K562 (cell line): ENCODE data around the gene RPL27. TPM values are rescaled to one million over a fixed set of nuclear protein-coding genes. Genes with fewer than 3 reads are reported as not detected.

ENCODE experiments used
- BHLHE40 ChIP-seq: IDR thresholded peaks from 2 replicates; pipeline ENCODE4 v1.6.1; 2011; ENCODE audit warnings: low read length, improper control_type of control experiment
- DEAF1 ChIP-seq: fragments of 450-650 bp; formaldehyde crosslinking; IDR thresholded peaks from 2 replicates; pipeline ENCODE4 v1.4.0; 2020; ENCODE audit warnings: mild to moderate bottlenecking, moderate library complexity
- E2F5 ChIP-seq: sonication (generic); formaldehyde crosslinking; IDR thresholded peaks from 2 replicates; pipeline ENCODE4 v1.8.0; 2022; ENCODE audit warnings: mild to moderate bottlenecking, missing genetic modification reagents
- HEY1 ChIP-seq: fragments of 250-450 bp; sonication (Bioruptor Pico); IDR thresholded peaks from 2 replicates; pipeline ENCODE4 v1.5.0; 2020; ENCODE audit warnings: mild to moderate bottlenecking, moderate library complexity, borderline replicate concordance
- PHF21A ChIP-seq: fragments of 450-650 bp; IDR thresholded peaks from 2 replicates; pipeline ENCODE4 v1.6.1; 2017; ENCODE audit warnings: low read depth, borderline replicate concordance
- POLR2A ChIP-seq: fragments of 450-650 bp; conservative IDR thresholded peaks from 2 replicates; pipeline ENCODE4 v1.6.1; 2016
- REST ChIP-seq, 2 experiments: fragments of 450-650 bp; formaldehyde crosslinking in 1 of 2; IDR thresholded peaks; 2 replicates each; pipeline versions ENCODE4 v1.4.0 to v1.6.1; 2014 to 2020; ENCODE audit warnings: mild to moderate bottlenecking in 2 of 2, borderline replicate concordance in 1 of 2, low read depth in 1 of 2
- TOE1 ChIP-seq, 2 experiments: fragments of 450-650 bp in 1 of 2; sonication (generic) in 1 of 2; formaldehyde crosslinking in 1 of 2; IDR thresholded peaks; 2 replicates each; pipeline versions ENCODE4 v1.7.1 to v1.8.0; 2016 to 2022; ENCODE audit warnings: borderline replicate concordance in 2 of 2, mild to moderate bottlenecking in 2 of 2, antibody characterized with exemption in 1 of 2, inconsistent platforms in 1 of 2, low read depth in 1 of 2, missing genetic modification reagents in 1 of 2, moderate library complexity in 1 of 2
- U2AF1 ChIP-seq: fragments of 200-400 bp; formaldehyde crosslinking; optimal IDR thresholded peaks from 2 replicates; pipeline ENCODE3; 2017; ENCODE audit warnings: mild to moderate bottlenecking, low read depth, low read length, moderate library complexity
- ZNF592 ChIP-seq: fragments of 450-650 bp; IDR thresholded peaks from 2 replicates; pipeline ENCODE4 v1.6.1; 2017; ENCODE audit warnings: antibody characterized with exemption, mild to moderate bottlenecking
- polyA plus RNA-seq, 8 experiments: library from polyadenylated mRNA; depleted of rRNA in 4 of 8; stranded (reverse) in 5 of 8; unstranded in 3 of 8; fragments of >200 nt; fragmentation: Nextera tagmentation in 2 of 8; fragmentation: Illumina TruSeq in 1 of 8; extraction: Ambion mirVana in 2 of 8; extraction: Trizol in 1 of 8; gene quantifications; 2 replicates each; pipeline versions ENCODE4 v1.2.1 to v1.2.3, GENCODE V29; 2011 to 2014; ENCODE audit warnings: inconsistent platforms in 1 of 8, missing spikeins in 1 of 8
- total RNA-seq, 7 experiments: library from RNA; depleted of rRNA in 6 of 7; stranded (reverse); fragments of >200 nt in 6 of 7; fragmentation: Illumina TruSeq in 2 of 7; extraction: Trizol in 2 of 7; gene quantifications; 2 replicates each; pipeline versions ENCODE4 v1.2.1 to v1.2.3, GENCODE V29; 2011 to 2021; ENCODE audit warnings: low replicate concordance in 1 of 7

RPL27 gene
- total and polyA plus RNA-seq, 9 of the 15 experiments (the other 6 are each of a cell fraction or from before 2014, with no cell fraction given) = 1,539 to 6,155 (median 3,710) TPM

- TF ChIP-seq REST (IDR thresholded peaks at IDR 0.05; ENCODE audit: borderline replicate concordance) = no peak
- no peak for TF ChIP-seq REST (CRISPR knock-in tag; IDR thresholded peaks at IDR 0.05; ENCODE audit: low read depth)
- TF ChIP-seq BHLHE40 = peak; percentile 49
- TF ChIP-seq POLR2A = peak; percentile 59
- no peak for TF ChIP-seq HEY1 (CRISPR knock-in tag)
- TF ChIP-seq ZNF592 = peak; percentile 91
- TF ChIP-seq PHF21A = no peak
- TF ChIP-seq U2AF1 = no peak
- no peak for TF ChIP-seq E2F5 (CRISPR knock-in tag)
- TF ChIP-seq TOE1 (IDR thresholded peaks at IDR 0.05; ENCODE audit: borderline replicate concordance) = 0 out of 2 replicates have a peak, but pooled peaks have one; percentile 33
- no peak for TF ChIP-seq TOE1 (CRISPR knock-in tag; IDR thresholded peaks at IDR 0.05; ENCODE audit: borderline replicate concordance, low read depth)
- no peak for TF ChIP-seq DEAF1 (CRISPR knock-in tag)
Measured at GRCh38 chr17:42979511-42980273, 18.5 kb upstream of the RPL27 start, which contains the start of gene PTGES3L (continued).
